Fibroblast of gingiva (primary cell): ENCODE measurements around the gene GMPS.
"Not testable (repeated sequence)": the region's sequence is repeated elsewhere in the genome, so short reads cannot be mapped to it uniquely, and the experiment has no call there.

ENCODE experiments used
- DNase-seq: peaks from one replicate; pipeline ENCODE4 v3.0.0-alpha.2; 2011; ENCODE audit warnings: low read depth

GMPS gene

DNA sequence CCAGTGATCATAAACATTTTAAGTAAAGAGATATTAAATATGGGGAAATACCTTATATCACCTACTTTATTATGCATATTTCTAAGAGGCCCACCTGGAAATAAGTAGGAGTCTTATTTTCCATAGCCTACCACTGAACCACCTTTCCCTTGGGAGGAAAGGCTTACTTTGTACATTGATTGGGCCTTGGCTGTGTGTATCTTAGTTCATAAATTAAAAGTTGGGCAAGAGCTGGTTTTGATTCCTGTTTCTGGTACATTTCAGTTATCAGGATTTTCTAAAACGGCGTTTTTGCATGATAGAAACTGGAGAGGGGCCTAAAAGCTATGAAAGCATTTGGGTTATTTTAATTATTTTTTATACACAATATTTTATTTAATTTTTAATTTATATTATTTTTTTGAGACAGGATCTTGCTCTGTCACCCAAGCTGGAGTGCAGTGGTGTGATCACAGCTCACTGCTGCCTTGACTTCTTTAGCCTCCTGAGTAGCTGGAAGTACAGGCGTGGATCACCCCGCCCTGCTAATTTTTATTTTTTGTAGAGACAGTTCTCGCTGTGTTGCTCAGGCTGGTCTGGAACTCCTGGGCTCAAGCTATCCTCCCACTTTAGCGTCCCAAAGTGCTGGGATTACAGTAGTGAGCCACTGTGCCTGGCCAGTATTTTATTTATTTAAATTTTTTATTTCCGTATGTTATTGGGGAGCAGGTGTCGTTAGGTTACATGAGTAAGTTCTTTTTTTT, 2.6 kb downstream of the GMPS start:
- no peak for DNase-seq

DNA sequence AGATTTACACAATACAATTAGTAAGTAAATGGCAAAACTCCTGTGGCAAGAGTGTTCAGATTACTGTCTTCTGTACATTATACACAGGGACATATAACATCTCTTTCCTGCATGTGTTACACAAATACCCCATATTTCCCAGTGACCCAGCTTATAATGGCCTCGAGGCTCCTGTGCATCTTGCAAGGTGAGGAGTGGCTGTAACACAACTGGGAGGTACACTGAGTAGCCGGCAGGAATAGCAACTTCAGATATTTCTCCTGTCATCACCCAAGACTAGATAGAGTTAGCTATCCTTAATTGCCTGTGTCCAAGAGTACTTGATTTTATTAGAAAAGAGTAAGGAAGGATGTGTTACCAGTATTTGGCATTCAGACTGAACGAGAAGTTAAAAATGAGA, 5.6 kb downstream of the GMPS start:
- no peak for DNase-seq

DNA sequence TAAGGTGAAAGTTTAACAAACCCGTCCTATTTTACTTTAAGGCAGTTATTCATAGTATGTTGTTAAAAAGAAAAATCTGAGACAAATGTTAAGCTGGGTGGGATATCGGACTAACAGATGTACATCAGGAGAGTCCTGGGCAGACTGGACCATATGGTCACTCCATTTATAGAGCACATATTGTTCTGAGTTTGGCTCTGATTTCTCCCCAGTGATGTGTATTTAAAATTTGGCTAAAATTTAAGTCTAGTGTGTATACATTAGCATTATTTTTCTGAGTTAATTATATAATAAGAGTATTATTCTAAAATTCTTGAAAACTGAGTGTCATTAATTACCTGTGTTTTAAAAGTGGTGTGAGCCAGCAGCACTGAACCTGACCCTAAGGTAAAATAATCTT, 6.1 kb downstream of the GMPS start:
- no peak for DNase-seq

DNA sequence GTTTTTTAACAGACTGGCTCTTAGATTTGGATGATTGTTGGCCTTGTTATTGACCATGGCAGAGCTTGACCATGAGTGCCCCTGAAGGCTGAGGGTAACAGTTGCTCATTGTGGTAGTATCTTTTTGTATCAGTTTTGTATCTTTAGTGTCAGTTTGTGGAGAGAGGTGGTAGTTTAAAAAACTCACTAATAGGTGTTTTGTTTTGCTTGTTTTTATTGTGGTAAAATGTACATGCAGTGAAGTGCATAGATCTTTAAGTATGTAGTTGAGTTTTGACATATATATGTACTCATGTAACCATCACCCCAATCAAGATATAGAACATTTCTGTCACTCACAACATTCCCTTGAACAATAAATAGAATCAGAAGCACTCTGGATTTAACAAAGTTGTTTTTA, 9.8 kb downstream of the GMPS start:
- DNase-seq = no peak

DNA sequence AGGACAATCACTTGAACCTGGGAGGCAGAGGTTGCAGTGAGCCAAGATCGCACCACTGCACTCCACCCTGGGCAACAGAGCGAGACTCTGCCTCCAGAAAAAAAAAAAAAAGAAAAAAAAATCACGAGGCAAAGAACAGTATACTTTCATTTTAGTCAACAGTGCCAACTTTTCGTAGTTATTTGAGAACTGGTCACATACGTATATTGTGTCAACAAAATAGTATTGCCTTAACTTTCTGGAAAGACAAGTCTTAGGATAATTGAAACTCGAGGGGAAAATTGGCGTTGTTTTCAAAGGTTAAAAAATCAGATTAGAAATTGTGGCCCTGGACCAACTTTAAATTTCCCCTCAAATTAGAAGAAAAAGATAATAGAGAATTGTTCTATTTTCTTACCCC, 13.8 kb downstream of the GMPS start:
- no peak for DNase-seq

DNA sequence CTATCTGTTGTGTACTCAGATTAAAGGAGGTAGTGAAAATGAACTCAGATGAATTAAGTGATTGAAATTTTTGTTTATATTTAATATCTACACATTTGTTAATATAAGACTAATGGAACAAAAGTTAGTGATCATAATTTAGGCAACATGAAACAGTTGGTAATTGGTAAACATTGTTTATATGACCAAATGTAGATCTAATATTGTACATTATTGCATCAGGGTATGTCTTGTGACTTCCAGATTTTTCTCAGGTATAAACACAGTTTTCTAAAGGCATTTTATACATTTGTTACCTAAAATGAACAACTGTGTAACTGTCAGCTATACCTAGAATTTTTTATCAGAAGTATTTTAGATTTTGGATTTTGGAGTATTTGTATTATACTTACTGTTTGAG, 14.8 kb downstream of the GMPS start:
- DNase-seq = no peak

DNA sequence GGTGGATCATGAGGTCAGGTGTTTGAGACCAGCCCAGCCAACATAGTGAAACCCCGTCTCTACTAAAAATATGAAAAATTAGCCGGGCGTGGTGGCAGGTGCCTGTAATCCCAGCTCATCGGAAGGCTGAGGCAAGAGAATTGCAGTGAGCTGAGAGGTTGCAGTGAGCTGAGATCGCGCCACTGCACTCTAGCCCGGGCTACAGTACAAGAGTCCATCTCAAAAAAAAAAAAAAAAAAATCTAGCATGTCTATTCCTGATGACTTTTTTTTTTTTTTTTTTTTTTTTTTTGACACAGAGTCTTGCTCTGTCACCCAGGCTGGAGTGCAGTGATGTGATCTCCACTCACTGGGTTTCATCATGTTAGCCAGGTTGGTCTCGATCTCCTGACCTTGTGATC, 15.9 kb downstream of the GMPS start:
- DNase-seq = not testable (repeated sequence)

DNA sequence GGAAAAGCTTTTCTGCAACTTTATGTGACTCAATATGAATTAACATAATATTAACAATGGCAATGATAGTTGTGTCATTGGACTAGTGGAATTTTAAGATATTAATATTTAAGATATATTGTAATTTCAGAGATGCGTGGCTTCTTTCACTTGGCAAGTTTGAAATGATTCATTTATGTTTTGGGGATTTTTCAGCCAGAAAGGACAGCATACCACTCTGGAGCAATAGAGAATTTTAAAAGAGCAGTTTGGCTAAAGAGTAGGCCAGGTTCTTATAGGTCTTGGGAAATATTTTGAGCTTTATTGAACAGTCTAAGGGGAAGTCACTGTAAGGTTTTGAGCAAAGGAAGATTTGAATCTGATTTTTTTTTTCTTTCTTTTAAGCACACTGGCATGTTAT, 16.5 kb downstream of the GMPS start:
- no peak for DNase-seq

DNA sequence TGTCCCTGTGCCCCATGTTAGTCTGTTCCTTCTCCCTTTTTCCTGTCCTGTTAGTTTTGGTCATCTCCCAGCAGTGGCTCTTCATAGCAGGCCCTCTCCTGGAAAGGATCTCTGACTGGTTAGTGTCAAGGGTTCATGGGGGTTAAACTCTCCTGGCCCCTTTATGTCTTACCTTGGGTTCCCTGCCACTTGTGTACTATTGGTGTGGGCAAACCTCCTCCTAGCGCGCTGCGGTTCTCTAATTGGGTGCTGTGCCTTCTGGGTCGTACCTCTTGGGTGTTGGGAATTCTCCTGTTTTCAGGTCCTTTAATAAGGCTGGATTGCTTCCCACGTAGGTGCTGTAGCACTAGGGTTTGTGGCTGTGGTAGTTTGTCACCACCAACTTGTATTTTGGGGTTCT, 18.8 kb downstream of the GMPS start:
- DNase-seq = no peak

DNA sequence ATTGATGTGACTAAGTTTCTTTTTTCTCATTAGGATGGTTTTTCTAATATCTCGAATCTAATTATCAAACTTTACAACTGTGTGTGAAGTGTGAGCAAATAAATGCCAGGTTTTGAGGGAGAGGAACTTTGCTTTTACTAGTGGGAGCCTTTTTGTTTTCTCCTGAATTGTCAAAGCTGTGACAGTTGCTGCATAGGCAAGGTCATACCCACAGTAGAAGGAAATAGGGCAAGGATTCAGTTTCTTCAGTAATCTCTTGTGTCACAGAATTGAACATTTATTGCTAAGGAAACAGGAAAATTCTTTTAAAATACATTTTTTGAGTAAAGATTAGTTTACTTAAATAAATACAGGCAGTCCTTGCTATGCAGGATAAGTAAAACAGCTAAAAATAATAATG, 19.5 kb downstream of the GMPS start:
- no peak for DNase-seq

DNA sequence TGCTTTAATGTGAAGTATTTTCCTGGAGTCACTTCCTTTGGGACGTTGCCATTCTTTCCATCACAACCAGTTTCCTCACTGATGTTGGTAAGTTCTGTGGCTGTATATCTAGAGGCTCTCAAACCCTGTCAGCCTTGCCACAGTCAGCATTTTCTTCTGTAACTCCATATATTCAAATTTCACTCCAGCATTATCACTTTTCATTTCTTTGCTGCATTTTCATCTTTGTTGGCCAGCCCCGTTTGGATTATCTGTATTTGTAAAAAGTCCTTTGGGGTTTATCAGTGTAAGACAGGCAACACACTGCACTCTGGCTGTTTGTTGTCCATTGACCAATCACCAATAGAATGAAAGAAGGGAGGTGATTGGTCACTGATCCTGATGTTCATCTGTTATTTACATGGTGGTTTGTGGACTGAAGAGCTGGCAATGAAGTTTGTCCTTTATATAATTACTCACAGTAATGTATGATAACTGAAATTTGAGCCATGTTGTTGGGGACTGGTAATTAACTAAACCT, 20.3 kb downstream of the GMPS start:
- peak; percentile 57 for DNase-seq

DNA sequence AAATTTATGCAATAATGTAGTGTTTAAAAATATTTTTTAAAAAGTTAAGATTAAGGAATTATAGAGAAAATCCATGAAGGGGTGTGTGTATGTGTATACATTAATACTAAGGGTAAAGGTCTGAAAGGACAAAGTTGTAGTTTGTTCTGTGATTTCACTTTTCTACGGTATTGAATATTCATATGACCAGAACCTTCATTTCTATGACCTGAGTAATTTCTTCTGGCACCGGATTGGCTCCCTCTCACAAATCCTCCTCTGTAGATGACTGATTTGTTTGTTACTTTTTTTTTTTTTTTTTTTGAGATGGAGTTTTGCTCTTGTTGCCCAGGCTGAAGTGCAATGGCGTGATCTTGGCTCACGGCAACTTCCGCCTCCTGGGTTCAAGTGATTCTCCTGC, 20.9 kb downstream of the GMPS start:
- no peak for DNase-seq

DNA sequence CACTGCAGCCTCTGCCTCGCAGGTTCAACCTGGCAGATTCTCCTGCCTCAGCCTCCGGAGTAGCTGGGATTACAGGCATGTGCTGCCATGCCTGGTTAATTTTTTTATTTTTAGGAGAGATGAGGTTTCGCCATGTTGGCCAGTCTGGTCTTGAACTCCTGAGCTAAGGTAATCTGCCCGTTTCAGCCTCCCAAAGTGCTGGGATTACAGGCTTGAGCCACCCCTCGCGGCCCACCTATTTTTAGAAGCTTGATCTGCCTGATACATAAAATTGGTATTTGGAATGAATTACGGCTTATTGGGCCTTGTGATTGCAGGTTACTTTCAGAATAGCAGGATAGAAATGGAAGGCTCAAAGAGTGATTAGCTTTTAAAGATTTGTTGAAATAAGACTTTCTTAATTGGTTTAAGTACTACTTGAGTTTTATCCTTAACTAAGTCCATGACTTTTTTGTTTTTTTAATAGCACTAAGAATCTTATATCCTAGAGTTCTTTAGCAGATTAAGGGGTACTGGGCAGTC, 25.0 kb downstream of the GMPS start:
- no peak for DNase-seq

DNA sequence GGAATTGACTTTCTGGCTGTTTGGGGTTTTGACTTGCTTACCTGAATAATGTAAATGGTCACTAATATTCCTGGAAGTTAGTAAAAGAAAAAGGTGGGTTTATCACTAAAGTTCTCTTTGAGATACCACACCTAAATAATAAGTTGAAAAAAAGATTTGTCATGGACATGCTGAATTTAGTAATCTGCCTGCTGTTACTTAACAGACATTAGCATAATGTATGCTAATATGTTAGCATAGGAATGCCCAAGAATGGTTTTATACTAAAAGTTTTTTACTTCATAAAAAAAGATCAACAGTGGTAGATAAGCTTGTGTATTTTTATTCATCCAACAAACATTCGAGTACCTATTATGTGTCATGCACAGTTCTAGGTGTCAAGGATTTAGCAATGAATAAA, 36.5 kb downstream of the GMPS start:
- no peak for DNase-seq

DNA sequence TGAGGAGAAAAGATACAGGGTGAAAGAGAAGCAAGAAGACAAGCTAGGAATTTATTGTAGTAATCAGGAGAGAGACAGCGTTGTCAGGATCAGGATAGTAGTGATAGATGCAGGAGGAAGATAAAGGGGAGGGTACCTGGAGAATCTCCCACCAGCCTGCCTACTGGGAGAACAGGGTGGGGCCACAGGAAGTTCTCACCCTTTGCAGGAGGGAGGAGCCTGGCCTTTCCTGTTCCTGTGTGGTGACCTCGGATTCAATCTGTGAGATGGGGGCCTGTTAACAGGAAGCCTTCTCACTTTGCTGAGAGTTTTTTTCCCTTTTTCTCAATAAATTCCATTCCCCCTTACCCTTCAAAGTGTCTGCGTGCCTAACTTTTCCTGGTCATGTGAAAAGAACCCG, 37.6 kb downstream of the GMPS start:
- DNase-seq = no peak

DNA sequence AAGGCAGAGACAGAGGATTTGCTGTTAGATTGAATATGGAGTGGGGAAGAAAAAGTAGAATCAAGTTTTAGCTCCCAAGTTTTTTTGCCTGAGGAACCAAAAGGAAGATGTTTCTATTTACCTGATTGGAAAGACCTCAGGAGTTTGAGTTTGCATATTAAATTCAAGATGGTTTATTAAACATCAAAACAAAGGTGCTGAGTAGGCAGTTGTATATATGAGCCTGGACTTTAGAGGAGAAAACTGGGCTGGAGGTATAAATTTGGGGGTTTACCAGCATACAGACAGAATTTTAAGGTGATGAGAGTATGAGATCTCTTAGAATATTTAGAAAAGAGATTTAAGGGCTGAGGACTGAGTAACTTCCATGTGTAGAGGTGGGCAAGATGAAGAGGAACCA, 38.2 kb downstream of the GMPS start:
- DNase-seq = no peak

DNA sequence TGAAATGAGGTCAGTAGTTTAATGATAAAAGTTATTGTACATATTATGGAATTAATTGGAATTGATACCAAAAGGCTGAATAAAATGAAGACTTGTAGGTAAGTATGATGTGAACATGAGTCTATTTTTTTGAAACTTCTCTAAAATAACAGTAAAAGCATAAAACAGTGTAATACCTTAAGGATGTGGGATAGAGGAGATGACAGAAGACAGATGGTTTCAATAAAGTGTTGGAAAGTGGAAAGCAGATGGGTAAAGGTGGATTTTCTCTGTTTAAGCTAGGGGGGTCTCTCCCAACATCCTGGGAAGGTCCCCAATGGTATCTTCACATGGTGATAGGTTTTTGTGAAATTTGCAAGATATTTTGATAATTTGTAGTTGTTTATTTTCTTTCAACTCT, 41.6 kb downstream of the GMPS start:
- no peak for DNase-seq

DNA sequence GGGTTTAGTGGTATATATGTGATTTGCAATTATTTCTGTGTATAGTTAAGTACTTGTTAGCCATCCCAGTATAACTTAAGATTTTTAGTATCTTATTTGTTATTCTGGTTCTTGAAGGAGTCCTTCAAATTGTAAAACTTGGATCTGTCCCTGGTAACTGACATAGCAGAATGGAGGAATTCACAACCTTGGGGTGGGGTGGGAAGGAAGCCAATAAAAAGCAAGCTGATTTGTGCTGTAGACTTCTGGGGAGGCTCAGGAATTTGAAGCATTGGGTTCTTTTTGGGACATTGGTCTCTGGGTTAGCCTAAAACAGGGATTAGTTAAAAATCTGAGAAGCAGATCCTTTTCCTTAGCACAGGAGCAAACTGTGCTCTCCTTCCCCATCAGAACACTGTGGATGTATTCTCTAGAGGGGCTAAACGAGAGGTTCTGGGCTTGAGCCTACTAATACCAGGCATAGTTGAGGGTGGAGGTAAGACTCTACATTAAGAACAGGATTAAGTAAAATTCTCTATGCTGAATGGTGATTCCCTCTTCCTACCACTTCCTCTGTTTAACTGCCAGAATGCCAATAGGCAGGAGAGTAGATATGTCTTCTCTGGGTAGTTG, 42.2 kb downstream of the GMPS start:
- DNase-seq = peak; percentile 34

DNA sequence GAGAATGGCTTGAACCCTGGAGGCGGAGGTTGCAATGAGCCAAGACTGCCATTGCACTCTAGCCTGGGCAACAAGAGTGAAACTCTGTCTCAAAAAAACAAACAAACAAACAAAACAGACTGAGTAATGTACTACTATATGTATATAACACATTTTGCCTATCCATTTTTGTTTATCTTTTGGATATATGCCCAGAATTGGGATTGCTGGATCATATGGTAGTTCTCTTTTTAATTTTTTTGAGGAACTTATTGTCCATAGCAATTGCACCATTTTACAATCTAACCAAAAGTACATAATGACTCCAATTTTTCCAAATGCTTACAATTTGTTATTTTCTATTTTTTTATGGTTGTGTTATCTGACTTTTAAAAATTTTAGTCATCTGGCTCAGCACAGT, 47.3 kb downstream of the GMPS start:
- no peak for DNase-seq

DNA sequence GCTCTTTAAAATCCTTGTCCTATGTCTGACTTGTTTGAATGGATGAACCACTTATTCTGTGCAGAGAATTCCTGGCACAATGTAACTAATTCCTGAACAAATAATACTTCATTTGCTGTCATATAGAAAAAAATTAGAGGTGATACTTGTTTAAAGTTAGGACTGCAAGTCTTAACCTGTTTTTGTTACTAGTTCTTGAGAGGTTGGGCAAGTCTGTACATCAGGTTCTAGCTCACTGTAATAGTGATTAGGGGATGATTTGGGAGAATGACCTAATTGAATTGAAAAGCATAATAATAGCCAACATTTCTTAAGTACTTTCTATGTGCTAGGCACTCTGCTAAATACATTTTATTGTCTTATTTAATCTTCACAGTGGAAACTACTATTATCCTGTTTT, 49.3 kb downstream of the GMPS start:
- no peak for DNase-seq

DNA sequence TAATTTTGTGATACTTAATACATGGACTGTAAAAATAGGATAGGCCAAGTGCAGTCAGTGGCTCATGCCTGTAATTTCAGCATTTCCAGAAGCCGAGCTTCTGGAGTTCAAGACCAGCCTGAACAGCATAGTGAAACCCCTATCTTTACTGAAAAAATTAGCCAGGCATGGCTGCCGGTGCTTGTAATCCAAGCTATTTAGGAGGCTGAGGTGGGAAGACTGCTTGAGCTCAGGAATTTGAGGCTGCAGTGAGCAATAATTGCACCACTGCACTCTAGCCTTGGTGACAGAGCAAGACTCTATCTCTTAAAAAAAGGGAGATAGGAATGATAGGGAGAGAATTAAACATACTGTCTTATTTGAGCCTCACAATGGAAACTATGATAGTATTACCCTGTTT, 51.0 kb downstream of the GMPS start:
- no peak for DNase-seq

DNA sequence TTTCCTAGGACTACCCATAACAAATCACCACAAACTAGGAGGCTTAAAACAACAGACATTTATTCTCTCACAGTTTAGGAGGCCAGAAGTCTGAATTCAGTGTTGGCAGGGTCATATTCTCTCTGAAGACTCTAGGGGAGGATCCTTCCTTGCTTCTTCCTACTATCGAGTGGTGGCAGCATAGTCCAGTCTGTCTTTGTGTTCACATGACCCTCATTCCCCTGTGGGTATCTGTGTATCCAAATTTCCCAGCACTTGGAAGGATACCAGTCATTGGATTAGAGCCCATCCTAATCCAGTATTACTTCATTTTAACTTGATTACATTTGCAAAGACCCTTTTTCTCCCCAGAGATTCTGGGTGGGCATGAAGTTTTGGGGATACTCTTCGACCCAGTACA, 63.8 kb downstream of the GMPS start:
- peak; percentile 59 for DNase-seq

DNA sequence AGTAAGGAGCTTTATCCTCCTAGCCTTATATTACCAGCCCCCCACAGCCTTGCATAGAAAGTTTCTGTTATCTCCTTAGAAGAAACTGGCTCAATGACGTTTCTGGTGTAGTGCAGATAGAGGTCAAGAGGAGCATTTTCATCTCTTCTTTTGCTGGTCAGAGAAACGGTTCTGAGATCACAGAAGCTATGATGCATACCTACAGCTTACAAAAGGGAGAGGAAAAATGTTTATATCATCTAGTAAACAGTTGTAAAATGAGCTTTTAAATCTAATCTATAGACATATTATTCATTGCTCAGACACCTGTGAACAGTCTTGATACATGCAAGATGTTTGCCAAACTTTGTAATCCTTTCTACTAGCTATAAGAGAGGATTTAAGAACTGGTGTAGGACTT, 68.0 kb downstream of the GMPS start:
- no peak for DNase-seq

DNA sequence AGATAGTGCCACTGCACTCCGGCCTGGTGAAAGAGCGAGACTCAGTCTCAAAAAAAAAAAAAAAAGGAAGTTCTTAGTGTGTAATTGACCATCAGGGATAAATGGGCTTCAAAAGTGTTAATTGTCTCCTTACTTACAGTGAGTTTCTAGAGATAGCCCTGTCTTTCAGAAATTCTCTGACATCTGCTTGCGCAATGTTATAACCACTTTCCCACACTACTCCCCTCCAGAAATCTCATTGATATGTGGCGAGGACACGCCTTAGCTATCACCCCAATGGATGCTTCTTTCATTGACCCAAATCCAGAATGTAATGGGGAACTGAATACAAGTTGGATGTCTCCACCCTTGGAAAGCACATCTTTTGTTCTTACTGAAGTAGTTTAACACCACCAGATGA, 70.9 kb downstream of the GMPS start:
- no peak for DNase-seq
